CD4-positive, alpha-beta T cell treated with Interleukin-17A for 4 hours (primary cell): ENCODE measurements around the gene NUP98.

Source experiments
- DNase-seq: peaks from one replicate; pipeline ENCODE4 v3.0.0-alpha.2; 2020; ENCODE audit warnings: mixed read lengths

Gene NUP98

GRCh38 chr11:3635641-3636375, 161.5 kb downstream of the NUP98 start:
- DNase-seq: no peak

DNA sequence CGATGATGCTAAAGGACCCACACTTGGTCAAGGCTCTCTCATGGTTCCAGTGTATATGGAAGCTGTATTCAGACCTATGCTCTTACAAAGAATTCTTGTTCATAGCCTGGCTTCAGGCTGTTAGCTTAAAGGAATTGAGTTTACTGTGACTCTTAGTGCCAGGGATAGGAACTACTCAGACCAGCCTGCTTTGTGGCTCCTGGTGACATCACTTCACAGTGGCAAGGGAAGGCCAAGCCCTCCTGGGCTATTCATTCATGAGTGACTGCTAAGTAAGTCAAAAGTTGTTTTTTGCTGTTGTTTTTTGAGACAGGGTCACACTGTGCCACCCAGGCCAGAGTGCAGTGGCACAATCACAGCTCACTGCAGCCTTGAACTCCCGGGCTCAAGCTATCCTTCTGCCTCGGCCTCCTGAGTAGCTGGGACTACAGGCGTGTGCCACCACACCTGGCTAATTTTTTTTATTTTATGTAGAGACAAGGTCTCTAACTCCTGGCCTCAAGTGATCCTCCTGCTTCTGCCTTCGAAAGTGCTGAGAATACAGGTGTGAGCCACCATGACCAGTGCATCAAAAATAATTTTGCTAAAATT, 165.2 kb downstream of the NUP98 start:
- DNase-seq: no peak

GRCh38 chr11:3631331-3631730, 166.0 kb downstream of the NUP98 start:
- no peak for DNase-seq

GRCh38 chr11:3627291-3627690, 170.1 kb downstream of the NUP98 start:
- DNase-seq: no peak

DNA sequence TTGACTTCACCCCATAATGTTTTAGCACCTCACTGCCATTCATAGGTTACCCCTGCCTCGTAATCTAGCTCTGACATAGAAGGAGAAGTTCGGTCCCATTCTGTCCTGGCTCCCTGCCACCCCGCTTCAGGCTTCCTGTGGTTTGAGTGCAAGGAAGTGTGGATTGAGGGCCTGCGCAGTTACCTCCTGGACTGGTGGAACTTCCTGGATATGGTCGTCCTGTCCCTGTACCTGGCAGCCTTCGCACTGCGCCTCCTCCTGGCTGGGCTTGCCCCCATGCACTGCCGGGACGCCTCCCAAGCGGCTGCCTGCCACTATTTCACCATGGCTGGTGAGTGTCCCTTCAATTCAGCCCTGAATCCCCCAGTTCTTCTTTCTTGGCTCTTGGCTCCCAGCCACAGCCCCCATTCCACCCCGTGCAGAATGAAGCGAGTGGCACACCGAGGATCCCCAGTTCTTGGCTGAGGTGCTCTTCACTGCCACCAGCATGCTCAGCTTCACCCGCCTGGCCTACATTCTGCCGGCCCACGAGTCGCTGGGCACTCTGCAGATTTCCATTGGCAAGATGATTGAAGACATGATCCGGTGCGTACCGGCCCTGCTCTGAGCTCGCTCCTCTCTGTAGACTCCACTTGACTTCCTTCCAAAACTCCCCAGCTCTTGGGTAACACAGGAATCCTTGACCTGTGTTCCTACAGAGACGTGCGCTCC, 170.9 kb downstream of the NUP98 start:
- DNase-seq: peak; percentile 20
